GM12878 (cell line): Measurements from ENCODE around the gene SLC35E3. TPM values are rescaled to one million over a fixed set of nuclear protein-coding genes. Genes with fewer than 3 reads are reported as not detected.

Experiments
- ATAC-seq: fragments of 200-7000 bp; cut with Tn5 transposase; 3 replicates; pipeline ENCODE4 v1.9.1; 2020; ENCODE audit warnings: mild to moderate bottlenecking, moderate library complexity
- BruUV-seq: library from RNA; stranded (reverse); fragments of 400-500 nt; replicated peaks from 2 replicates; lab custom pipeline; 2021; lab: Mats Ljungman, UMichigan
- CTCF ChIA-PET: fragments of 300-600 bp; sonication (Branson Sonifier 250); formaldehyde crosslinking; extraction: SDS; loops from one replicate; lab custom pipeline; 2021; ENCODE audit warnings: inconsistent platforms; lab: Yijun Ruan, JAX
- POLR2A ChIA-PET: fragments of 350-600 bp; formaldehyde crosslinking; extraction: SDS; loops from one replicate; lab custom pipeline; 2021; ENCODE audit warnings: inconsistent platforms; lab: Charles Lee
- RAD21 ChIA-PET: fragments of 300-600 bp; sonication (Branson Sonifier 250); formaldehyde crosslinking; loops from one replicate; lab custom pipeline; 2023; ENCODE audit warnings: antibody characterized with exemption; ENCODE audit not compliant: unreplicated experiment; lab: Charles Lee
- SMC1A ChIA-PET: fragments of 300-600 bp; sonication (Branson Sonifier 250); formaldehyde crosslinking; loops from one replicate; lab custom pipeline; 2023; ENCODE audit not compliant: unreplicated experiment, uncharacterized antibody; lab: Charles Lee
- DNase-seq: peaks from one replicate; pipeline ENCODE4 v3.0.0-alpha.2; 2011; ENCODE audit warnings: low read depth, low spot score
- FAIRE-seq: peaks from 3 replicates; lab custom pipeline; 2011; peaks lifted over from hg19 to GRCh38; lab: Jason Lieb, UNC
- H2AFZ ChIP-seq: 2 replicates; pipeline ENCODE4 v1.6.0; 2011; ENCODE audit warnings: low read depth, low read length, control low read depth; ENCODE audit not compliant: control insufficient read depth
- H3K27ac ChIP-seq: 2 replicates; pipeline ENCODE4 v1.5.1; 2011; ENCODE audit warnings: control low read depth; ENCODE audit not compliant: control insufficient read depth, insufficient read depth
- H3K27me3 ChIP-seq, 2 experiments: replicated peaks in 1 of 2; 2 replicates each; pipeline versions ENCODE4 v1.6.0 to v1.6.1; 2011; ENCODE audit warnings: low read length in 1 of 2; ENCODE audit not compliant: control insufficient read depth in 2 of 2, insufficient read depth in 2 of 2
- H3K36me3 ChIP-seq, 2 experiments: 2 replicates each; pipeline ENCODE4 v1.5.1; 2011; ENCODE audit warnings: low read length in 1 of 2; ENCODE audit not compliant: control insufficient read depth in 2 of 2, insufficient read depth in 2 of 2
- H3K4me1 ChIP-seq: 2 replicates; pipeline ENCODE4 v1.6.1; 2011; ENCODE audit warnings: mild to moderate bottlenecking, low read length, moderate library complexity, mixed read lengths; ENCODE audit not compliant: control insufficient read depth, insufficient read depth
- H3K4me2 ChIP-seq: 2 replicates; pipeline ENCODE4 v1.6.0; 2011; ENCODE audit warnings: control low read depth; ENCODE audit not compliant: control insufficient read depth, insufficient read depth
- H3K4me3 ChIP-seq: fragments of 200-600 bp; sonication (generic); 2 replicates; pipeline ENCODE4 v1.5.1; 2016
- H3K79me2 ChIP-seq: 2 replicates; pipeline ENCODE4 v1.6.0; 2011; ENCODE audit warnings: low read length; ENCODE audit not compliant: control insufficient read depth, insufficient read depth
- H3K9ac ChIP-seq: 2 replicates; pipeline ENCODE4 v1.8.0; 2011; ENCODE audit warnings: low read length, control low read depth, mixed read lengths; ENCODE audit not compliant: control insufficient read depth, insufficient read depth
- H3K9me3 ChIP-seq: replicated peaks from 3 replicates; pipeline ENCODE4 v1.5.1; 2011; ENCODE audit warnings: mild to moderate bottlenecking, low read length; ENCODE audit not compliant: control insufficient read depth, insufficient read depth
- H4K20me1 ChIP-seq: 2 replicates; pipeline ENCODE4 v1.6.0; 2011; ENCODE audit not compliant: control insufficient read depth, insufficient read depth
- CHD2 ChIP-seq: IDR thresholded peaks from 2 replicates; pipeline ENCODE4 v1.6.1; 2011; ENCODE audit warnings: low read depth, low read length, improper control_type of control experiment, borderline replicate concordance
- GABPA ChIP-seq: IDR thresholded peaks from 2 replicates; pipeline ENCODE4 v1.6.1; 2014; ENCODE audit warnings: antibody characterized with exemption, low read depth, mild to moderate bottlenecking, inconsistent platforms
- MEF2B ChIP-seq: fragments of 450-650 bp; IDR thresholded peaks from 2 replicates; pipeline ENCODE4 v1.6.1; 2018; ENCODE audit warnings: mild to moderate bottlenecking, moderate library complexity; ENCODE audit not compliant: partially characterized antibody, poor library complexity, severe bottlenecking
- NRF1 ChIP-seq: conservative IDR thresholded peaks from 2 replicates; pipeline ENCODE4 v1.6.1; 2011; ENCODE audit warnings: mild to moderate bottlenecking, low read depth, low read length, improper control_type of control experiment
- PAX8 ChIP-seq: fragments of 450-650 bp; IDR thresholded peaks from 2 replicates; pipeline ENCODE4 v1.6.1; 2017; ENCODE audit warnings: mild to moderate bottlenecking, moderate library complexity
- ZBTB4 ChIP-seq: fragments of 450-650 bp; formaldehyde crosslinking; IDR thresholded peaks from 2 replicates; pipeline ENCODE4 v1.4.0; 2022; ENCODE audit warnings: mild to moderate bottlenecking, moderate library complexity
- WGBS: methylation state at CpG from one replicate; pipeline ENCODE4 v1.1.6; 2016; ENCODE audit warnings: low lambda C conversion rate; ENCODE audit not compliant: insufficient replicate concordance, insufficient coverage; ENCODE audit errors: missing lambda C conversion rate; 5-methylcytosine and 5-hydroxymethylcytosine counted together
- in situ Hi-C: fragments of 300-500 bp; cut with MboI; formaldehyde crosslinking; loops from 9 replicates; pipeline ENCODE4 v1.14.3; 2018; ENCODE audit warnings: mixed read lengths
- intact Hi-C: fragments of 100-400 bp; cut with micrococcal nuclease; formaldehyde crosslinking; loops from one replicate; pipeline ENCODE4 v1.14.2; 2022; ENCODE audit not compliant: unreplicated experiment
- polyA plus RNA-seq, 11 experiments: library from polyadenylated mRNA; depleted of rRNA in 4 of 11; unstranded in 6 of 11; stranded (reverse) in 5 of 11; fragments of >200 nt; fragmentation: Nextera tagmentation in 4 of 11; fragmentation: Illumina TruSeq in 1 of 11; extraction: Ambion mirVana in 4 of 11; extraction: Trizol in 1 of 11; gene quantifications; 1 replicate in 1 of 11; 2 replicates in 10 of 11; pipeline versions ENCODE4 v1.2.1 to v1.2.3, GENCODE V29; 2011 to 2016; ENCODE audit warnings: inconsistent platforms in 2 of 11, missing spikeins in 2 of 11, low read depth in 1 of 11
- total RNA-seq, 4 experiments: library from RNA; depleted of rRNA in 3 of 4; stranded (reverse); fragments of >200 nt in 3 of 4; fragmentation: Illumina TruSeq in 1 of 4; extraction: Trizol in 1 of 4; gene quantifications; 2 replicates each; pipeline versions ENCODE4 v1.2.1 to v1.2.3, GENCODE V29; 2013 to 2021

SLC35E3 gene
- total and polyA plus RNA-seq, 10 of the 15 experiments (the other 5 are each of a cell fraction or from before 2014, with no cell fraction given) = 3.6 to 19.8 (median 6.1) TPM

DNA sequence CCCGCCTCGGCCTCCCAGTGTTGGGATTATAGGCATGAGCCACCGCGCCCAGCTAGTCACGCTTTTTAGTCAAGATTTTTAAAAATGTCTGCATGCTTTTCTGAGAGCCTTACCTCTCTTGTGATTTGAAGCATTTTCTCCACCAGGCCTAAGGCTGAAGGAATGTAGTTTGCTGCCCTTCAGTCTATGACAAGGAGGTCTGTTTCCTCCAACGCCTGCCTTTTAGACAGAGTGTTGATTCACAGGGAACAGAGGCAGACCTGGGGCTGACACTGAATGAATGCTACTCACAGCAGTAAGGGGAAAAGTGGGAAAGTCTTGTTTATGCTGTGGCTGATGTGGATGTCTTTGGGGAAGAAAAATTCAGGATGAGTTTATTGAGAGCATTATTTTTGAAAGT, 34.8 kb downstream of the SLC35E3 start:
- SMC1A ChIA-PET = interaction anchor here (0.6 kb wide), 1 partner anchor 464 kb away, joined by 3 read pairs; no protein-coding TSS in a partner anchor
- in situ Hi-C loops = no loop called here
- CTCF ChIA-PET = interaction anchor here (1.2 kb wide), 1 partner anchor 27 kb away, joined by 3 read pairs; no protein-coding TSS in a partner anchor
- Histone ChIP-seq H3K27ac (no peak overlapping the region), H3K27me3 (no peaks in the 10 kb centered on the region), H3K4me3 (no peak overlapping the region), H3K4me1 (no peaks in the 10 kb centered on the region), H2AFZ (no peak overlapping the region), H3K36me3 (no peaks in the 10 kb centered on the region), H3K4me2 (no peak overlapping the region), H4K20me1 (no peaks in the 10 kb centered on the region), H3K79me2 (no peaks in the 10 kb centered on the region), H3K9me3 (no peaks in the 10 kb centered on the region), H3K9ac (no peak overlapping the region)
- no TSS peak for BruUV-seq
- intact Hi-C loops = no loop called here
- ATAC-seq = no peak
- TF ChIP-seq PAX8 = no peak
- no peak for TF ChIP-seq NRF1
- TF ChIP-seq MEF2B = no peak
- TF ChIP-seq ZBTB4 (CRISPR knock-in tag) = no peak
- no peak for TF ChIP-seq CHD2
- no peak for TF ChIP-seq GABPA
- RAD21 ChIA-PET = no interaction called here
- POLR2A ChIA-PET = no interaction called here
- 90% methylated on average over 6 of the region's 6 CpGs for WGBS
- FAIRE-seq = no peak
- no peak for DNase-seq
